ENCODE data around the gene SNRNP70.

DNA sequence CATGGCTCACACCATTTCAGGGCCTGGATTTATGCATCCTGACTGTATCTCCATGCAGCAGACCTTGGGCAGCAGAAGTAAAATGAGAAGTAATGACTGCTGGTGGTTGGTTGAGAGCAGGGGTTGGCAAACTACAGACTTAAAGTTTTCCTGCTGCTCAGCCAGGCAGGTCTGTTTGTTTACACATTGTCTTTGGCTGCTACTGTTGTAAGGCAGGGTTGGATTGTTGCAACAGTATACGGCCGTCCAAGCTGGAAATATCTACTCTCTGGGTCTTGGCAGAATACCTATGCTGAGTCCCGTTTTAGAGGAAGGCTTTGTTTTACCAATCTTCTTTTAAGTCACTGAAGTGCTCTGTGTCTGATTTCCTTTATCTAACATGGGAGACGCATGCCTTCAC is 13.5 kb downstream of the SNRNP70 start:
- TF ChIP-seq YY1 (IDR thresholded peaks at IDR 0.05; ENCODE audit: low read depth, low read length) = no peak
- TF ChIP-seq, protein P1, sequence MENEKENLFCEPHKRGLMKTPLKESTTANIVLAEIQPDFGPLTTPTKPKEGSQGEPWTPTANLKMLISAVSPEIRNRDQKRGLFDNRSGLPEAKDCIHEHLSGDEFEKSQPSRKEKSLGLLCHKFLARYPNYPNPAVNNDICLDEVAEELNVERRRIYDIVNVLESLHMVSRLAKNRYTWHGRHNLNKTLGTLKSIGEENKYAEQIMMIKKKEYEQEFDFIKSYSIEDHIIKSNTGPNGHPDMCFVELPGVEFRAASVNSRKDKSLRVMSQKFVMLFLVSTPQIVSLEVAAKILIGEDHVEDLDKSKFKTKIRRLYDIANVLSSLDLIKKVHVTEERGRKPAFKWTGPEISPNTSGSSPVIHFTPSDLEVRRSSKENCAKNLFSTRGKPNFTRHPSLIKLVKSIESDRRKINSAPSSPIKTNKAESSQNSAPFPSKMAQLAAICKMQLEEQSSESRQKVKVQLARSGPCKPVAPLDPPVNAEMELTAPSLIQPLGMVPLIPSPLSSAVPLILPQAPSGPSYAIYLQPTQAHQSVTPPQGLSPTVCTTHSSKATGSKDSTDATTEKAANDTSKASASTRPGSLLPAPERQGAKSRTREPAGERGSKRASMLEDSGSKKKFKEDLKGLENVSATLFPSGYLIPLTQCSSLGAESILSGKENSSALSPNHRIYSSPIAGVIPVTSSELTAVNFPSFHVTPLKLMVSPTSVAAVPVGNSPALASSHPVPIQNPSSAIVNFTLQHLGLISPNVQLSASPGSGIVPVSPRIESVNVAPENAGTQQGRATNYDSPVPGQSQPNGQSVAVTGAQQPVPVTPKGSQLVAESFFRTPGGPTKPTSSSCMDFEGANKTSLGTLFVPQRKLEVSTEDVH (IDR thresholded peaks at IDR 0.05; ENCODE audit: low read depth, partially characterized antibody) = no peak
- TF ChIP-seq POLR2A (IDR thresholded peaks at IDR 0.05; ENCODE audit: low read depth, low read length) = no peak
- TF ChIP-seq, protein P2, sequence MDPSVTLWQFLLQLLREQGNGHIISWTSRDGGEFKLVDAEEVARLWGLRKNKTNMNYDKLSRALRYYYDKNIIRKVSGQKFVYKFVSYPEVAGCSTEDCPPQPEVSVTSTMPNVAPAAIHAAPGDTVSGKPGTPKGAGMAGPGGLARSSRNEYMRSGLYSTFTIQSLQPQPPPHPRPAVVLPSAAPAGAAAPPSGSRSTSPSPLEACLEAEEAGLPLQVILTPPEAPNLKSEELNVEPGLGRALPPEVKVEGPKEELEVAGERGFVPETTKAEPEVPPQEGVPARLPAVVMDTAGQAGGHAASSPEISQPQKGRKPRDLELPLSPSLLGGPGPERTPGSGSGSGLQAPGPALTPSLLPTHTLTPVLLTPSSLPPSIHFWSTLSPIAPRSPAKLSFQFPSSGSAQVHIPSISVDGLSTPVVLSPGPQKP (IDR thresholded peaks at IDR 0.05; ENCODE audit: low read depth, low read length) = no peak
- no peak for TF ChIP-seq MEF2A (IDR thresholded peaks at IDR 0.05; ENCODE audit: insufficient read depth, low read depth, low read length)
- TF ChIP-seq, protein P3, sequence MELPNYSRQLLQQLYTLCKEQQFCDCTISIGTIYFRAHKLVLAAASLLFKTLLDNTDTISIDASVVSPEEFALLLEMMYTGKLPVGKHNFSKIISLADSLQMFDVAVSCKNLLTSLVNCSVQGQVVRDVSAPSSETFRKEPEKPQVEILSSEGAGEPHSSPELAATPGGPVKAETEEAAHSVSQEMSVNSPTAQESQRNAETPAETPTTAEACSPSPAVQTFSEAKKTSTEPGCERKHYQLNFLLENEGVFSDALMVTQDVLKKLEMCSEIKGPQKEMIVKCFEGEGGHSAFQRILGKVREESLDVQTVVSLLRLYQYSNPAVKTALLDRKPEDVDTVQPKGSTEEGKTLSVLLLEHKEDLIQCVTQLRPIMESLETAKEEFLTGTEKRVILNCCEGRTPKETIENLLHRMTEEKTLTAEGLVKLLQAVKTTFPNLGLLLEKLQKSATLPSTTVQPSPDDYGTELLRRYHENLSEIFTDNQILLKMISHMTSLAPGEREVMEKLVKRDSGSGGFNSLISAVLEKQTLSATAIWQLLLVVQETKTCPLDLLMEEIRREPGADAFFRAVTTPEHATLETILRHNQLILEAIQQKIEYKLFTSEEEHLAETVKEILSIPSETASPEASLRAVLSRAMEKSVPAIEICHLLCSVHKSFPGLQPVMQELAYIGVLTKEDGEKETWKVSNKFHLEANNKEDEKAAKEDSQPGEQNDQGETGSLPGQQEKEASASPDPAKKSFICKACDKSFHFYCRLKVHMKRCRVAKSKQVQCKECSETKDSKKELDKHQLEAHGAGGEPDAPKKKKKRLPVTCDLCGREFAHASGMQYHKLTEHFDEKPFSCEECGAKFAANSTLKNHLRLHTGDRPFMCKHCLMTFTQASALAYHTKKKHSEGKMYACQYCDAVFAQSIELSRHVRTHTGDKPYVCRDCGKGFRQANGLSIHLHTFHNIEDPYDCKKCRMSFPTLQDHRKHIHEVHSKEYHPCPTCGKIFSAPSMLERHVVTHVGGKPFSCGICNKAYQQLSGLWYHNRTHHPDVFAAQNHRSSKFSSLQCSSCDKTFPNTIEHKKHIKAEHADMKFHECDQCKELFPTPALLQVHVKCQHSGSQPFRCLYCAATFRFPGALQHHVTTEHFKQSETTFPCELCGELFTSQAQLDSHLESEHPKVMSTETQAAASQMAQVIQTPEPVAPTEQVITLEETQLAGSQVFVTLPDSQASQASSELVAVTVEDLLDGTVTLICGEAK (IDR thresholded peaks at IDR 0.05; ENCODE audit: borderline replicate concordance) = no peak
- no peak for TF ChIP-seq KDM1A (IDR thresholded peaks at IDR 0.05; ENCODE audit: borderline replicate concordance)
- no peak for TF ChIP-seq SMARCA5 (IDR thresholded peaks at IDR 0.05)
- TF ChIP-seq, protein P4, sequence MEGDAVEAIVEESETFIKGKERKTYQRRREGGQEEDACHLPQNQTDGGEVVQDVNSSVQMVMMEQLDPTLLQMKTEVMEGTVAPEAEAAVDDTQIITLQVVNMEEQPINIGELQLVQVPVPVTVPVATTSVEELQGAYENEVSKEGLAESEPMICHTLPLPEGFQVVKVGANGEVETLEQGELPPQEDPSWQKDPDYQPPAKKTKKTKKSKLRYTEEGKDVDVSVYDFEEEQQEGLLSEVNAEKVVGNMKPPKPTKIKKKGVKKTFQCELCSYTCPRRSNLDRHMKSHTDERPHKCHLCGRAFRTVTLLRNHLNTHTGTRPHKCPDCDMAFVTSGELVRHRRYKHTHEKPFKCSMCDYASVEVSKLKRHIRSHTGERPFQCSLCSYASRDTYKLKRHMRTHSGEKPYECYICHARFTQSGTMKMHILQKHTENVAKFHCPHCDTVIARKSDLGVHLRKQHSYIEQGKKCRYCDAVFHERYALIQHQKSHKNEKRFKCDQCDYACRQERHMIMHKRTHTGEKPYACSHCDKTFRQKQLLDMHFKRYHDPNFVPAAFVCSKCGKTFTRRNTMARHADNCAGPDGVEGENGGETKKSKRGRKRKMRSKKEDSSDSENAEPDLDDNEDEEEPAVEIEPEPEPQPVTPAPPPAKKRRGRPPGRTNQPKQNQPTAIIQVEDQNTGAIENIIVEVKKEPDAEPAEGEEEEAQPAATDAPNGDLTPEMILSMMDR (IDR thresholded peaks at IDR 0.05 in 2 of 3, conservative IDR thresholded peaks at IDR 0.05 in 1 of 3; ENCODE audit: control insufficient read depth in 2 of 3, extremely low read depth in 1 of 3, insufficient read depth in 1 of 3, low read depth in 3 of 3, low read length in 3 of 3) = no peak
- TF ChIP-seq ESRRA (IDR thresholded peaks at IDR 0.05; ENCODE audit: low read length) = no peak
- TF ChIP-seq, protein P5, sequence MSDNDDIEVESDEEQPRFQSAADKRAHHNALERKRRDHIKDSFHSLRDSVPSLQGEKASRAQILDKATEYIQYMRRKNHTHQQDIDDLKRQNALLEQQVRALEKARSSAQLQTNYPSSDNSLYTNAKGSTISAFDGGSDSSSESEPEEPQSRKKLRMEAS (IDR thresholded peaks at IDR 0.05; ENCODE audit: low read depth, low read length) = no peak
- no peak for TF ChIP-seq EP300 (IDR thresholded peaks at IDR 0.05; ENCODE audit: borderline replicate concordance in 1 of 2, control insufficient read depth in 1 of 2, low read depth in 2 of 2, low read length in 2 of 2)
- TF ChIP-seq NFXL1 (IDR thresholded peaks at IDR 0.05; ENCODE audit: borderline replicate concordance) = no peak
- TF ChIP-seq NFIC (IDR thresholded peaks at IDR 0.05; ENCODE audit: low read depth, low read length) = no peak

Data from GM12878 (cell line).